Endothelial cell of umbilical vein (primary cell): ENCODE measurements around the gene GAS2L3.

Experiments used
- EZH2 ChIP-seq: IDR thresholded peaks from 2 replicates; pipeline ENCODE4 v1.6.1; 2012; ENCODE audit warnings: borderline replicate concordance, low read depth, mild to moderate bottlenecking, moderate library complexity, low read length, inconsistent platforms; ENCODE audit not compliant: severe bottlenecking
- TF ChIP-seq, protein P1 (sequence below), 2 donors: IDR thresholded peaks; 1 replicate in 1 of 2; 2 replicates in 1 of 2; pipeline ENCODE4 v1.5.1; 2011; ENCODE audit warnings: low read length in 2 of 2, mild to moderate bottlenecking in 2 of 2, moderate library complexity in 2 of 2, control low read depth in 1 of 2, inconsistent platforms in 1 of 2, low read depth in 1 of 2; ENCODE audit not compliant: insufficient read depth in 1 of 2; ENCODE audit errors: extremely low read depth in 1 of 2

DNA sequence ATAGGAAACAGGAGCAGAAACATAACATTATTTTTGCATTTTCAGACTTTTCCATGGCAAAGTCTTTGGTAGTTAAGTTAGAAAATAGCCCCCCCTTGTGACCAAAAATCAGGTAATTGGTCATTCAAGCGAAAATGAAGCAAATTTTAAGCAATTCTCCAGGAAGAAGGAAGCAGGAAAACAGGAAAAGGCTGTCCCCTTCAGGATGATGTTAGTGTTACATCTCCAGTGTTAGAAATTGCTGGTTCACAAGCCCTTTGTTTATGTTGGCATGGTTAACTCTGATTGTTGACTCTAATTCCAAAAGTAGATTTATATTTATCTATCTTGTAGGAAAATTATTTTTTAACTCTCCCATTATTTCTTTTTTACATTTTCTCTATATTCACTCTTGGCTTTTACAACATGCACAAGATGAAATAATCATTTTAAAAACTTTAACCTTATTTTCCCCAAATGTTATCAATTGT, 18.8 kb upstream of the GAS2L3 start:
- no peak for TF ChIP-seq EZH2
- TF ChIP-seq, protein P1, sequence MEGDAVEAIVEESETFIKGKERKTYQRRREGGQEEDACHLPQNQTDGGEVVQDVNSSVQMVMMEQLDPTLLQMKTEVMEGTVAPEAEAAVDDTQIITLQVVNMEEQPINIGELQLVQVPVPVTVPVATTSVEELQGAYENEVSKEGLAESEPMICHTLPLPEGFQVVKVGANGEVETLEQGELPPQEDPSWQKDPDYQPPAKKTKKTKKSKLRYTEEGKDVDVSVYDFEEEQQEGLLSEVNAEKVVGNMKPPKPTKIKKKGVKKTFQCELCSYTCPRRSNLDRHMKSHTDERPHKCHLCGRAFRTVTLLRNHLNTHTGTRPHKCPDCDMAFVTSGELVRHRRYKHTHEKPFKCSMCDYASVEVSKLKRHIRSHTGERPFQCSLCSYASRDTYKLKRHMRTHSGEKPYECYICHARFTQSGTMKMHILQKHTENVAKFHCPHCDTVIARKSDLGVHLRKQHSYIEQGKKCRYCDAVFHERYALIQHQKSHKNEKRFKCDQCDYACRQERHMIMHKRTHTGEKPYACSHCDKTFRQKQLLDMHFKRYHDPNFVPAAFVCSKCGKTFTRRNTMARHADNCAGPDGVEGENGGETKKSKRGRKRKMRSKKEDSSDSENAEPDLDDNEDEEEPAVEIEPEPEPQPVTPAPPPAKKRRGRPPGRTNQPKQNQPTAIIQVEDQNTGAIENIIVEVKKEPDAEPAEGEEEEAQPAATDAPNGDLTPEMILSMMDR (IDR thresholded peaks at IDR 0.05; ENCODE audit: extremely low read depth in 1 of 2, insufficient read depth in 1 of 2, low read depth in 1 of 2, low read length in 2 of 2): peak; percentile 66
